ENCODE data around the gene RNF26. TPM values are rescaled to one million over a fixed set of nuclear protein-coding genes. Genes with fewer than 3 reads are reported as not detected.

RNF26 gene
- total and polyA plus RNA-seq, 2 donors (not counting 3 experiments of a cell fraction or from before 2014, with no cell fraction given), result 40.1 to 43.8 TPM

GRCh38 chr11:119377961-119378667 lies 43.8 kb downstream of the RNF26 start:
- H3K4me1 ChIP-seq (ENCODE audit: control insufficient read depth, extremely low read depth, insufficient read depth, low read length), result peaks cover 10% of the 10 kb centered on the region
- FAIRE-seq, result no peak

More at GRCh38 chr11:119377961-119378667, 43.8 kb downstream of the RNF26 start:
- Histone ChIP-seq H3K4me2 (ENCODE audit: insufficient read depth, low read length) (no peak overlapping the region), H4K20me1 (replicated peaks; ENCODE audit: control insufficient read depth, extremely low read depth, insufficient read depth, low read length) (no peaks in the 10 kb centered on the region), H3K79me2 (ENCODE audit: control insufficient read depth, insufficient read depth, low read length) (no peaks in the 10 kb centered on the region), H3K9me1 (replicated peaks; ENCODE audit: control insufficient read depth, extremely low read depth, insufficient read depth, low read length) (no peaks in the 10 kb centered on the region), H3K27ac (ENCODE audit: insufficient read depth, low read depth, low read length) (no peak overlapping the region), H3K4me3 (replicated peaks in 1 of 3; ENCODE audit: insufficient read depth in 1 of 3, low read depth in 1 of 3, low read length in 3 of 3) (no peak overlapping the region), H3K9ac (replicated peaks; ENCODE audit: extremely low read depth, insufficient read depth, low read length) (no peak overlapping the region), H3K9me3 (replicated peaks; ENCODE audit: control insufficient read depth, insufficient read depth, low read length) (no peaks in the 10 kb centered on the region), H3K36me3 (ENCODE audit: control insufficient read depth in 2 of 2, extremely low read depth in 1 of 2, insufficient read depth in 2 of 2, low read length in 2 of 2) (no peaks in the 10 kb centered on the region), H3K27me3 (ENCODE audit: control insufficient read depth in 2 of 2, insufficient read depth in 2 of 2, low read length in 2 of 2) (peaks cover 2 to 7% of the 10 kb centered on the region in 2 experiments), H2AFZ (ENCODE audit: low read depth, low read length) (no peak overlapping the region)
- POLR2A ChIA-PET, result no interaction called here
- dilution Hi-C loops (cut with MboI; ENCODE audit: extremely low pct_ligation_motif_present, low sequenced_read_pairs), result no loop called here
- CTCF ChIA-PET, result interaction anchor here (4.6 to 11.7 kb wide), 3 partner anchors 22 to 39 kb away, joined by 44 to 154 read pairs (median 134); partner anchors contain the start of gene C1QTNF5
- TF ChIP-seq POLR2A (IDR thresholded peaks at IDR 0.05; ENCODE audit: low read depth, low read length) (no peak), FOS (IDR thresholded peaks at IDR 0.05; ENCODE audit: borderline replicate concordance, insufficient read depth, low read length) (no peak), POLR2AphosphoS5 (IDR thresholded peaks at IDR 0.05; ENCODE audit: insufficient read depth, low read depth, low read length) (no peak), MYC (IDR thresholded peaks at IDR 0.05; ENCODE audit: low read depth, low read length) (no peak), JUN (IDR thresholded peaks at IDR 0.05; ENCODE audit: borderline replicate concordance, insufficient read depth, insufficient read length, low read depth) (no peak), GATA2 (IDR thresholded peaks at IDR 0.05; ENCODE audit: insufficient read depth, insufficient read length, low read depth, low read length) (no peak), EZH2 (IDR thresholded peaks at IDR 0.05; ENCODE audit: borderline replicate concordance, low read depth, low read length, severe bottlenecking) (no peak)
- TF ChIP-seq, protein P1, sequence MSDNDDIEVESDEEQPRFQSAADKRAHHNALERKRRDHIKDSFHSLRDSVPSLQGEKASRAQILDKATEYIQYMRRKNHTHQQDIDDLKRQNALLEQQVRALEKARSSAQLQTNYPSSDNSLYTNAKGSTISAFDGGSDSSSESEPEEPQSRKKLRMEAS (IDR thresholded peaks at IDR 0.05; ENCODE audit: insufficient read depth, insufficient read length), result no peak
- TF ChIP-seq, protein P2, sequence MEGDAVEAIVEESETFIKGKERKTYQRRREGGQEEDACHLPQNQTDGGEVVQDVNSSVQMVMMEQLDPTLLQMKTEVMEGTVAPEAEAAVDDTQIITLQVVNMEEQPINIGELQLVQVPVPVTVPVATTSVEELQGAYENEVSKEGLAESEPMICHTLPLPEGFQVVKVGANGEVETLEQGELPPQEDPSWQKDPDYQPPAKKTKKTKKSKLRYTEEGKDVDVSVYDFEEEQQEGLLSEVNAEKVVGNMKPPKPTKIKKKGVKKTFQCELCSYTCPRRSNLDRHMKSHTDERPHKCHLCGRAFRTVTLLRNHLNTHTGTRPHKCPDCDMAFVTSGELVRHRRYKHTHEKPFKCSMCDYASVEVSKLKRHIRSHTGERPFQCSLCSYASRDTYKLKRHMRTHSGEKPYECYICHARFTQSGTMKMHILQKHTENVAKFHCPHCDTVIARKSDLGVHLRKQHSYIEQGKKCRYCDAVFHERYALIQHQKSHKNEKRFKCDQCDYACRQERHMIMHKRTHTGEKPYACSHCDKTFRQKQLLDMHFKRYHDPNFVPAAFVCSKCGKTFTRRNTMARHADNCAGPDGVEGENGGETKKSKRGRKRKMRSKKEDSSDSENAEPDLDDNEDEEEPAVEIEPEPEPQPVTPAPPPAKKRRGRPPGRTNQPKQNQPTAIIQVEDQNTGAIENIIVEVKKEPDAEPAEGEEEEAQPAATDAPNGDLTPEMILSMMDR (IDR thresholded peaks at IDR 0.05; ENCODE audit: extremely low read depth in 1 of 2, insufficient read depth in 1 of 2, low read depth in 1 of 2, low read length in 2 of 2), result no peak
- DNase-seq (ENCODE audit: low read depth, low spot score), result no peak
- no TSS peak for BruUV-seq (replicated peaks)
- intact Hi-C loops (cut with micrococcal nuclease), result no loop called here
